ENCODE results near the gene FCRL4.

FCRL4 gene

GRCh38 chr1:157539568-157539967 lies 58.3 kb downstream of the FCRL4 start:
- no peak for TF ChIP-seq CTCF (IDR thresholded peaks at IDR 0.05; ENCODE audit: low read depth, low read length, missing control alignments)
- H3K4me3 ChIP-seq (replicated peaks; ENCODE audit: low read depth, low read length), result no peak overlapping the region
- DNase-seq (ENCODE audit: extremely low read depth, low read depth), result no peak

GRCh38 chr1:157532569-157532968 lies 65.3 kb downstream of the FCRL4 start:
- no peak overlapping the region for H3K4me3 ChIP-seq (replicated peaks; ENCODE audit: low read depth, low read length)
- no peak for DNase-seq (ENCODE audit: extremely low read depth, low read depth)
- TF ChIP-seq CTCF (IDR thresholded peaks at IDR 0.05; ENCODE audit: low read depth, low read length, missing control alignments), result no peak

GRCh38 chr1:157523774-157524493 lies 74.0 kb downstream of the FCRL4 start:
- no peak for DNase-seq (ENCODE audit: extremely low read depth, low read depth)
- TF ChIP-seq CTCF (IDR thresholded peaks at IDR 0.05; ENCODE audit: low read depth, low read length, missing control alignments), result no peak
- H3K4me3 ChIP-seq (replicated peaks; ENCODE audit: low read depth, low read length), result no peak overlapping the region

Measured in HFF-Myc (cell line).